Fibroblast of the aortic adventitia (primary cell): ENCODE measurements around the gene VMAC. TPM values are rescaled to one million over a fixed set of nuclear protein-coding genes. Genes with fewer than 3 reads are reported as not detected.
"Not testable (repeated sequence)": the region's sequence is repeated elsewhere in the genome, so short reads cannot be mapped to it uniquely, and the experiment has no call there.

ENCODE experiments used
- DNase-seq: peaks from one replicate; pipeline ENCODE4 v3.0.0-alpha.2; 2010; ENCODE audit warnings: low read depth
- H3K4me3 ChIP-seq: 2 replicates; pipeline ENCODE4 v1.5.1; 2011; ENCODE audit warnings: low read depth, mild to moderate bottlenecking, control low read depth, low read length, moderate library complexity
- total RNA-seq: library from RNA; depleted of rRNA; stranded (reverse); fragments of >200 nt; gene quantifications from 2 replicates; pipeline ENCODE4 v1.2.3, GENCODE V29; 2012; ENCODE audit warnings: low replicate concordance
- TF ChIP-seq, protein P1 (sequence below): IDR thresholded peaks from 2 replicates; pipeline ENCODE4 v1.5.1; 2011; ENCODE audit warnings: mild to moderate bottlenecking, low read length, control low read depth, inconsistent platforms; ENCODE audit not compliant: insufficient read depth

The VMAC gene
- total RNA-seq, 1 donor, result 5.6 TPM

- H3K4me3 ChIP-seq, result no peak overlapping the region
- no peak for DNase-seq
- TF ChIP-seq, protein P1, sequence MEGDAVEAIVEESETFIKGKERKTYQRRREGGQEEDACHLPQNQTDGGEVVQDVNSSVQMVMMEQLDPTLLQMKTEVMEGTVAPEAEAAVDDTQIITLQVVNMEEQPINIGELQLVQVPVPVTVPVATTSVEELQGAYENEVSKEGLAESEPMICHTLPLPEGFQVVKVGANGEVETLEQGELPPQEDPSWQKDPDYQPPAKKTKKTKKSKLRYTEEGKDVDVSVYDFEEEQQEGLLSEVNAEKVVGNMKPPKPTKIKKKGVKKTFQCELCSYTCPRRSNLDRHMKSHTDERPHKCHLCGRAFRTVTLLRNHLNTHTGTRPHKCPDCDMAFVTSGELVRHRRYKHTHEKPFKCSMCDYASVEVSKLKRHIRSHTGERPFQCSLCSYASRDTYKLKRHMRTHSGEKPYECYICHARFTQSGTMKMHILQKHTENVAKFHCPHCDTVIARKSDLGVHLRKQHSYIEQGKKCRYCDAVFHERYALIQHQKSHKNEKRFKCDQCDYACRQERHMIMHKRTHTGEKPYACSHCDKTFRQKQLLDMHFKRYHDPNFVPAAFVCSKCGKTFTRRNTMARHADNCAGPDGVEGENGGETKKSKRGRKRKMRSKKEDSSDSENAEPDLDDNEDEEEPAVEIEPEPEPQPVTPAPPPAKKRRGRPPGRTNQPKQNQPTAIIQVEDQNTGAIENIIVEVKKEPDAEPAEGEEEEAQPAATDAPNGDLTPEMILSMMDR, result no peak
Measured at GRCh38 chr19:5865772-5866171, 38.9 kb upstream of the VMAC start.

DNA sequence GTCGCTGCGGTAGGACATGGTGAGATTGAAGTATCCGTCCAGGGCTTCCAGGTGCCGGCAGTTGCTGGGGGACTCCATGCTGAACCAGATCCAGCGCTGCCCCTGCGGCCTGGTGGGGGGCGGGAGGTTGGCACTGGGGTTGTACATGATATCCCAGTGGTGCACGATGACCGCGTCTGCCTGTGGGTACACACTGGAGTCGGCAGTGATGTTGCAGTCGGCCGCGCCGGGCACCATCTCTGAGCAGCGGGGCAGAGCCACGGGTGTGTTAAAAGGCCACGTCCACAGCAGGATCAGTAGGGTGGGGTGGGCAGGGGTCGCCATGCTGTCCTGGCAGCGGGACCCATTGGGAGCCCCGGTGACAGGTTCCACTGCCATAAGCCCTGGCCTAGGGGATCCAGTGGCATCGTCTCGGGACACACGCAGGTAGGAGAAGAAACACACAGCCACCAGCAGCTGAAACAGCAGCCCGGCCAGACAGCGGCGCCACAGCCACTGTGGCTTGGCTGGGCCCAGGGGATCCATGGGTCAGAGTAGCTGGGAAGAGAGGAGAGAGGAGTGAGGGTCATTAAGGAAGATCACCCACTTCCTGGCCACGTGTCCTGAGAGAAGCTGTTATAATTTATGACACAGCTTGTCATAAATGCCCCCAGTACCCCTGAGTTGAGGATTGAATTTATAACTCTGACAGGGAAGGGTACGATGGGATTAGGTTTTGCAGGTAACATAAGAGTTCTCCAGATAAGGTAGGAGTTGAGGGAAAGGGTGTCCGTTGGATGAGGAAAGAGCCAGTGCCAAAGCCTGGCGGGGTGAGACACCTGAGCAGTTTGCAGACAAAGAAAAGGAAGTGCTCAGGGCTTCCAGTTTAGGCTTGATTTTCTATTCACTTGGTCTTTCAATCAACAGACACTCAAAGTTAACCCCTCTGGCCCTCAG, 37.2 kb upstream of the VMAC start:
- TF ChIP-seq, protein P1, result no peak
- H3K4me3 ChIP-seq, result no peak overlapping the region
- no peak for DNase-seq

DNA sequence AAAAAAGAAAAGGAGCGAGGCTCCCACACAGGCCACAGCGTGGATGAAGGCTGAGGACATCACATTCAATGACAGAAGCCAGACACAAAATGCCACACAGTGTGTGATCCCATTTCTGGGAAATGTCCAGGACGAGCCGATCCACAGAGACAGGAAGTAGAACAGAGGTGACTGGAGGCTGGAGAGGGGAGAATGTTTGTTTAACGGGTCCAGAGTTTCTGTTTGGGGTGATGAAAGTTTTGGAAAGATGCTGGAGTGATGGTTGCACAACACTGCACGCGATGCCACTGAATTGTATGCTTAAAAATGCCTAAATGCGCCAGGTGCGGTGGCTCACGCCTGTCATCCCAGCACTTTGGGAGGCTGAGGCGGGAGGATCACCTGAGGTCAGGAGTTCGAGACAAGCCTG, 33.7 kb upstream of the VMAC start:
- DNase-seq, result peak; percentile 51
- H3K4me3 ChIP-seq, result no peak overlapping the region
- TF ChIP-seq, protein P1, result no peak

DNA sequence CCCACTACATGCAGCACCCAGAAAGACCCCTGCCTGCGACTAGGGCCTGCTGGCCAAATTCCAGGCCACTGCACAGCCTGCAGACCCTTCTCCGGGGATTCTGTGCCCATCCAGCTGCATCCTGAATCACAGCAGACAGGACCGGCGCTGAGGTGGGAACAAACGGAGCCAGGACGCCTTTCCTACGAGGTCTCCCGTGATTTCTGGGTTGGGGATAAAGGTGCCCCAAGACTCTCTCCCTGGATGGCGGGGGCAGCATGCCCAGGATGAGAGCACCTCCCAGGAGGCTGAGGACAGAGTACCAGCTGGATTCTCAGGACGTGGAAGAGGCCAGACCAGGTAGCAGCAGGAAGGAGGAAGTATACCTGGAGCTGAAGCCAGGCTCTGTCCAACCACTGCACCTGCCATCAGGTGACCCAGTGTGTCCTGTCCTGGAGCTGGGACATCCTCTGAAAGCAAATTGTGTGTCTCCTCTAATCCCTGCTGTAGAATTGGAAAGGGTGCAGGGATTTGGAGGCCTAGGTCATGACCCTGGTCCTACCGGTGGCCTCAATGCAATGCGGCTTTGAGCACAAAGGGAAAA, 31.0 kb upstream of the VMAC start:
- TF ChIP-seq, protein P1, result no peak
- no peak overlapping the region for H3K4me3 ChIP-seq
- DNase-seq, result no peak

- peak; percentile 36 for DNase-seq
- H3K4me3 ChIP-seq, result not testable (repeated sequence)
Measured at GRCh38 chr19:5874496-5874895, 30.2 kb upstream of the VMAC start.

GRCh38 chr19:5877427-5877826, 27.2 kb upstream of the VMAC start:
- TF ChIP-seq, protein P1, result no peak
- H3K4me3 ChIP-seq, result no peak overlapping the region
- DNase-seq, result no peak

GRCh38 chr19:5877882-5878281, 26.8 kb upstream of the VMAC start:
- no peak for DNase-seq
- TF ChIP-seq, protein P1, result no peak
- no peak overlapping the region for H3K4me3 ChIP-seq
